Measurements from ENCODE around the gene KLK15.
"Not testable (repeated sequence)": the region's sequence is repeated elsewhere in the genome, so short reads cannot be mapped to it uniquely, and the experiment has no call there.

KLK15 gene

GRCh38 chr19:50820086-50820485 is 13.3 kb downstream of the KLK15 start:
- no peak for DNase-seq

DNA sequence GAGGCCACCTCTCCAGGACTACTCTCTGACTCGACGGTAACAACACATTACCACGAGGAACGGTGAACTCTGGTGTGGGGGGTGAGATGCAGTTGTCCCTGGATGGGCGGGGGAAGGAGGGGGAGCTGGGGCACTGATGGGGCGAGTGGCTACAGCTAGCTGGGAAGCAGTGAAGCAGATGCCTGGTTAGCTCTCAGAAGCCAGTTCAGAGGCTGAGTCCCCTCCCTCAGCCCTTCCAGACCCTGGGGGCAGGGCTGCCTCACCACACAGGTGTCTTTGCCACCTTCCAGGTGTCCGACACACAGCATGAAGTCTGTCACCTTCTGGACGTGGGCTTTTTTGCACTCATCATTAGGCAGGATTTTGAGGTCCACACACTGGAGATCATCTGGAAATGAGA is 13.7 kb downstream of the KLK15 start:
- DNase-seq = no peak

DNA sequence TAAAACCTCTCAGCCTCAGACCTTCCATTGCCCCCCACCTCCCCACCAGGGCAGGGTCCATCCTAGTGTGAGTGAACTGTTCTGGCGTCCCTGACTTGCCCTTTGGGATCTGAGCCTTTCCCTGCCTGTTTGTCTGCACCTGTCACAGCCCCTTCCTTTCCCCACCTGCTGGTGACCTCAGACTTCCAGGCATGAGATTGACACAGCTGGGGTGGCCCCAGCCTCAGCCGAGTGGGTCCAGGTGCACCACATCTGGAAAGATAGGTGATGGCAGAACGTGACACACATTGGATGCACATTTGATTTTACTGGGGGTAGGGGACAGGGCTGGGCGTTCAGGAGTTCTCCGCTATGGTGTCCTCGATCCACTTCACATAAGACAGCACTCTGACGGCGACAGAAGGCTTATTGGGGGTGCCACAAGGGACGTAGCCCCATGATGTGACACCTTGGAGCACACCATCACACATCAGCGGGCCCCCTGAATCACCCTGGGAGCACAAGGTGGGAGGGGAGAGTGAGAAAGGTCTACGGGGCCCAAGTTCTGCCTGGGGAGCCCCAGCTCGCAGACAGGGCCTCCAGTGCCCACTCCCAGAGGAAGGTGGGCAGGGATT is 14.4 kb downstream of the KLK15 start:
- DNase-seq = no peak

- DNase-seq = peak; percentile 23
Observed at GRCh38 chr19:50817941-50818858, 15.2 kb downstream of the KLK15 start.

DNA sequence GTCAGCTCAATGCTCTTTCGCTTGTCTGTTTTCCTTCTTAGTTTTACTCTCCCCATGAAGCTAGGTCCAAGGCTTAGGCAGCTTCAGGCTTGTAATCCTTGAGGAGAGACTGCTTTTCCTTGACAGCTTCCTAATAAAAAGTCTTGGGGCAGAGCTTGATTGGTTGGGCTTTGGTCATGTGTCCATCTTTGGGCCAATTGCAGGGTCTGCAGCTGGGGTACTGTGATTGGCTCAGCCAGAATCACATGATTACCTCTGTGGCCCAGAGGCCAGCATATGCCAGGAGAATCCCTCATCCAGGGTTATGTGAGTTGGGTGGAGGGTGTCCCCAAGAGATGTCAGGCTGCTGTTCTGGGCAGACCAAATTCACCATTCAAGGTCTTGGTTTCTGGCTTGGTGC is 17.9 kb downstream of the KLK15 start:
- no peak for DNase-seq

DNA sequence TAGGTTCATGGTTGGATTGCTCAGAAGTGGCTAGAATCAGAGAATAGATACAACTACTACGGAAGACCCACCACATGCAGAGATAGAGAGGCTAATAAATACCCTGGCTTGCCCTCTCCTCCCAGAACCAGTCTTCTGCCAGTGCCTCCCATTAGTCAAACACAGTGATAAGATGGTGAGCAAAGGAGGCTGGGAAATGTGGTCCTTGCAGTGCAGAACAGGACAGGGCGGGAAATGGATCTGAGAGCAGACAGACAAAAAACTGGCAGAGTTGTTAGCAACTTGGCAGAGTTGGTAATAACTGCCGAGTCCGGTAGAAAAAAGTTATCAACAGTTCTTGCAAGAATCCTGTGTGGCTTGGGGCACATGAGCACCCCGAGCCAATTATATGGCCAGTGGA is 18.5 kb downstream of the KLK15 start:
- no peak for DNase-seq

DNA sequence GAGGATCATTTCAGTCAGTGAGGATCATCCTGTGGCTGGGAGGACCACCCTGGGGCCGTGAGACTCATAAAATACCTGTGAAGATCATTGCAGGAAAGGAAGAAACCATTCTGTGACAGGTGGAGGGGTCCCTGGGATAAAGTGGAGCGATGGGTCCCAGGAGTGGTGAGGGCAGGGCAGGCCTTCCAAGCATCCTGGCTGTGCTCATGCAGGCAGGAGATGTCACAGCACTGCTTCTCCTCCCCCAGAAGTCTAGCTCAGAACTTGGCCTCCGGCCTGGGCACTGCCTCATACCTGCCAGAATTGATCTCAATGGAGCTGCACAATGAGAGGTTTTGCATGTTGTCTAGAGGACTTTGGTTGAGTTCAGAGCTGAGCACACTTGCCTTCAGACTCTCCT is 20.9 kb downstream of the KLK15 start:
- no peak for DNase-seq

- DNase-seq = not testable (repeated sequence)
Observed at GRCh38 chr19:50811622-50812238, 21.6 kb downstream of the KLK15 start.

- DNase-seq = no peak
Observed at GRCh38 chr19:50808856-50809255, 24.5 kb downstream of the KLK15 start.

DNA sequence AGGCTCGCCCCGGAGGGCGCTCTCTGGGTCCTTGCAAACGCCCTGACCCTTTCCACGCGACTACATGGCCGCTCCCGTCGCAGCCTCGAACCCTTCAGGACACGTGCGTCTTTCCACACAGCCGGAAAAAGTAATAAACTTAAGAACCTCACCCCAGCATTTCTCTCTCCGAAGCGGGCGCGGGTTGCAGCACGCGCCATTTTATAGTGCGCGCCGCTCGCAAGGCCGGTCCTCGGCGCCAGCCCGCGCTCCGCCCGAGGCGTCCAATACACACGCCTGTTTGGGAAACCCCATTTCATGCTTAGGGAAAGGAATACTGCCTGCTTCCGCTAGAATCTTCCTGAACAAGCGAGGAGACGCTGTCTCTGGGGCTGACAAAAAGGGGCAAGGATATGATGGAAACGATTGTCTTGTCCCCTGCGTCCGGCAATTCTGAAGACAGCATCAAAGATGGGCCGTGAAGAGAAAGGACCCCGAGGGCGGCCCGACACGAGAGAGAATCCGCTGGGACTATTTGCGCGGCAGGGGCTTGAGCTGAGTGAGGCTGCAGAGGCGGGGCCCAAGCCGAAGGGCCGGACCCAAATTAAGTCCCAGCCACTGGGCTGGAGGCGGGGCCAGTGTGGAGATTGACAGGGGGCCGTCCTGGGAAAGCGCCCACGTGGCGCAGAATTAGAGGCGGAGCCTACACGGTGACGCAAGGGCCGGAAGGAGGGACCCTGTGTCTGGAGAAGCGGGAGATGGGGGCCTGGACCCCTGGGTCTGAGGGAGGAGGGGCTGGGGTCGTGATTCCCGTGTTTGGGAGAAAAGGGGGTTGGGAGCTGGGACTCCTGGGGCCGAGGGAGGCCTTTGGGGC is 28.7 kb downstream of the KLK15 start:
- DNase-seq = peak; percentile 96

DNA sequence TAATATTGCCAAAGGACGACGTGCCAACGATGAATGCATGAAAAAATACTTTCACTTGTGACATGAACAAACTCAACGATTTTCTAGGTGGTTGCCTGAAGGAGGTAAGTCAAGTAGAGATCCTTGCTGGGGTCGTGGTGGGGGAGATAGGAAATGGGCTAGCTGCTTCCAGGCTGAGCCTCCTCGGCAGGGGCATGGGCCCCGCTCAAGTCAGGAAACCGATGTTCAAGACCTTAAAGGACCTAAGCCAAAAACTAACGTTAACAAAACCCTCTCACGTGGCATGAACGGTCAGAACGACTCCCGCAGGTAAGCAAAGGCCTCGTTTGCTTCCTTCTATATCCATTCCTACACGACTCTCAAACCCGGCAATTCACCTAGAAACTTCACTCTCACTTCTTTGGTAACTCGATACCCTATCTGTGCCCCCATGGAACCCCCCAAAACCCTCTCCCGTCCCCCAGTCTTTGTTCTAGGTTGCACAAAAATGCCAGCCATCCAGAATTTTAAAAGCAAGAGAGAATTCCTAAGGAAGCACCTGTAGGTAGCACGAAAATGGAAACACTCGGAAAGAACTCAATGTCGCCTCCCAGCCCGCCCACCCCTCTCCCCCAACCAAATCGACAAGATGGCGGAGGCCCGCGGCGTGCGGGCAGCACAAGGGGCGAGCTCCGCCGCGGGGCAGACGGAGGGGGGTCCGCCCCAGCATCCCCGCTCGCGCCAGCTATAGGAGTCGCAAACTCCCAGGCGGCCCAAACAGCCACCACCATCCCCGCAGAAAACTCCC is 29.5 kb downstream of the KLK15 start:
- no peak for DNase-seq

DNA sequence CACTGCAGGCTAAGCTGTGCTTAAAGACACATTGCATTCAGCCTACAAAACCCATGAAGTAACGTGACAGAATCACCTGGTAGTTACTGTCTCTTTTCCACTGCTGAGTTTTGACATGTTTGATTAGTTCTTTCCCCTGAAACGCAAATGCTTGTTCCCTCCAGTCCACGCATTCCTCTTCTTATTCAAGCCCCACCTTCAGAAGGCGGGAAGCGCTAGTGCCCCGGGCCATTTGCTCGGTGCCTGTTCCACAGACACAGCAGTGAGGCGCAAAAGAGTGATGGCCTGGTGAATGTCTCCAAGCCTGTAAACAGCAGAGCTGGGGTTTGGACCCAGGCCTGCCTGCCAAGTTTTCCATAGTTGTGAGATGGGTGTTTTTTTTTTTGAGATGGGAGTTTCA is 32.3 kb downstream of the KLK15 start:
- DNase-seq = no peak

DNA sequence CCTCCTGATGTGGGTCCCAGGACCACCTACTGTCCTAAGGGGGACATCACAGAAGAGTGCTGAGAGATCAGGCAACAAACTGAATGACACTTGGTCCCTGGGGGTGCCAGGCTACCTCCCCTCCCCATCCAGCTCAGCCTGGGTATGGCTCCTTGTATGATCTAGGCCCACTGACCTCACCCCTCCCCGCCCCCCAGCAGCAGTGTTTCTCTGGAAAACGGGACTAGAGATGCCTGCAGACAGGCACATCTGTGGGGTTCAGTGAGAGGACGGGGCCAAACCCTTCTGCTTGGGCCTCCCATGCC is 33.9 kb downstream of the KLK15 start:
- no peak for DNase-seq

DNA sequence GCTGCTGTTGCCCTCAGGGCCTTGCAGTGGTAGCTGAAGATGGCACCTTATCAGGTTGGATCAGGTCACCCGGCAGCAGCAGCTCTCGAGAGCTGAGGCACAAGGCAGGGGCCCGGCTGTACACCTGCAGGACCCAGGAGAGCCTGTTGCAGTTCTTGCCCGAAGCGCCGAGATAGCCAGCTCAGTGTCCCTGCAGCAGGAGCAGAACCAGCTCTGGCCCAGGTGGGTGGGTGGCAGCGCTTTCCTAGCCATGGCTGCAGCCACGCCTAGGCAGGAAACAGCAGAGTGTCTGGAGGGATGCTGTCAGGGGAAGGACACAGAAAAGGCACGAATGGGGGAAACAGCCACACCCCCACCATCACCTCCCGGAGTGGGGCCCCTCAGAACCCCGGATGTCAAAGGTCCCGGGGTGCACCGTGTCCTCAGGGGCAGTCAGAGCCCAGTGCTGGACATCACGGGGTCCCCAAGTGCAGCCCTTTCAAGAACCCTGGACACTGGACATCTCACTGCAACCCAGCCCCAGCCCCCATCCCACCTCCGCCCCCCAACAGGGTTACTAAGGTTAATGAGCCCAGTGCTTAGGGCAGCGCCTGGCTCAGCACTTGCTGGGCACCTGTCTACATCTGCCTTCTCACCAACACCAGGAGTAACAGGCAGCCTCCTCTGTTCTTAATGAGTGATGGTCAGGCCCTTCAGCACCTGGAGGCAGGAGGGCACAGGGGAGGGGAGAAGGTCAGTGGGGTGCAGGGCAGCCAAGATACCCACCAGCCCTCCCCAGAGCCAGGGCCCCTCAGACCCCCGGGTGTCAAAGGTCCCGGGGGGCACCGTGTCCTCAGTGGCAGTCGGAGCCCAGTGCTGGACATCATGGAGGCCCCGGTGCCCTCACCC is 34.5 kb downstream of the KLK15 start:
- no peak for DNase-seq

DNA sequence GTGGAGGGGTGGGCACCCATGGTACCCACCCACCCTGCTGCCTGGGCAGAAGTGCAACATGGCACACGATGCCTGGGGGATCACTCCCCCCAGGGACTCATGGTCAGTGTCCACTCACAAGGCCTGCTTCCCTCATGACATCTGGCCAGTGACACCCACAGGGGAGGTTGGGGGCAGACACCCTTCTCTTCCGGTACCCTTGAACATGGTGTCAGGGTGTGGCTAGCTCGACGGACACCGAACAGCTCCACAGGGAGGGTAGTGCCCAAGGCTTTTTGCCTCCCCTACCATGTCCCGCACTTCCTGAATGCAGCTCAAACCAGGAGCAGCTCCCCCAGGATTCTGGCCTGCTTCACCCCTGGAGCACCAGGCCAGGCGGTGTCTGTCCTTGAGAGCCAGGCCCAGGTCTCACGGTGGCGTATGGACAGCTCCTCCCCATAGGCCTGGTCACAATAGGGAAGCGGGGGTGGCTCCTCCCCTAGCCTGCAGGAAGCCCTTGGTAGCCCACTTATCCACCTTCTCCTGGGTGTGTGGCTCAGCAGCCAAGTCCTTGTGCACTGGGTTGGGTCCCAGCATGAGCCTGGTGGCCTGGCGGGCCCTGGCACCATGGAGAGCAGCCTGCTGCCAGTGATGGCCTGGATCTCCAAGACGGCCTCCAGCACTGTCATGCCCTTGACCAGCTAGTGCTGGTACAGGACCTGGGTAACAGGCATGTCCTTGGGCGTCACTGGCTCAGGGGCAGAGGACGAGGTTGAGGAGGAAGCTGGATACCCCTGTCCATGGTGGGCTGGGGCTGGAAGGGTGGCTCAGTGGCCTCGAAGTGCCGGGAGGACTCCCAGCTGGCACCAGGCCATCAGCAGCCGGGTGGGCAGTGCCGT is 35.4 kb downstream of the KLK15 start:
- DNase-seq = no peak

DNA sequence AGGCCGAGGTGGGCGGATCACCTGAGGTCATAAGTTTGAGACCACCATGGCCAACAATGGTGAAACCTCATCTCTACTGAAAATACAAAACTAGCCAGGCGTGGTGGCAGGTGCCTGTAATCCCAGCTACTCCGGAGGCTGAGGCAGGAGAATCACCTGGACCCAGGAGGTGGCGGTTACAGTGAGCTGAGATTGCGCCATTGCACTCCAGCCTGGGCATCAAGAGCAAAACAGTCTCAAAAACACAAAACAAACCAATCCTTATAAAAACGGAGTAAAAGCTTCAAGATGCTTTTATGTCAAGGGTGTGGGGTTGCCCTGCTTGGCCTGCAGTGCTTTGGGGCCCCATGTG is 36.0 kb downstream of the KLK15 start:
- DNase-seq = no peak

- no peak for DNase-seq
Observed at GRCh38 chr19:50796634-50797428, 36.5 kb downstream of the KLK15 start.

DNA sequence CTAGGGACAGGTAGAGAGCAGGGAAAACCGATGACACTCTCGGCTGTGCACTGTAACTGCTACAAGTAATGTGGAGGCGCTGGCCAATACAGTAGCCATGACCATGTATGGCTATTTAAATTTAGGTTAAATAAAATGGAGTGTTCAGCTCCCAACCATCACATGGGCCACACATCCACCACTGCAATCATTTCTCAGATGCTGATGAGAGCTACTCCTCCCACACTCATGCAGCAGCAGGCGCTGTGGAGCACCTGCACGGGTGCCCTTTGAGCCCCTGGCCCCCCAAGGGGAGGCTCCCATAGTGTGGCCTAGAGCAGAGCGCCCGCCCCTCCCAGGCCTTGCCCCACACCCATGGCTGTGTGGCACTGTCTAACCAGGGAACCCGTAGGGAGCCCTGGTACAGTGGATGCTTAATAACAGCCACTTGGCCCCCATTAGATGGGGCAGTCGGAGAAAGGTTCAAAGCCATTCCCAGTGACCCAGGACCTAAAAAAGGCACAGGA is 37.2 kb downstream of the KLK15 start:
- no peak for DNase-seq

DNA sequence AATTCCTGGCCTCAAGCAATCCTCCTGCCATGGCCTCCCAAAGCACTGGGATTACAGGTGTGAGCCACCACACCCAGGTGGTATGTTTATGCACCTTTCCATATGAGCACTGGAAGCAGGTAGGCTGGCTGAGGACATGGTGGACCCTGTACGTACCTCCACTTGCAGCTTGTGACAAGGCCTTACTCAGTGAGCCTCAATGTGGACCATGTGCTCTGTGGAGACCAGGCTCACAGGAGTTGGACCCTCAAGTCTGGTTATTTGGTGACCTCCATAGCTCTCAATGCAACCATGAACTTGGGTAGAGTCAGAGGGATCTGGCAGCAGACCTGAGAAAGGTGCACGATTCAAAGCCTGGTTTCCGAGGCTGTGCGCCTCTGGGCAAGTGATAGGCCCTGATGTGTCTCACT is 37.7 kb downstream of the KLK15 start:
- DNase-seq = no peak
